Posterior vena cava (tissue), 2 donors: ENCODE results near the gene GATA5. TPM values are rescaled to one million over a fixed set of nuclear protein-coding genes. Genes with fewer than 3 reads are reported as not detected.

Source experiments
- DNase-seq: peaks from one replicate; pipeline ENCODE4 v3.0.0-alpha.2; 2020; ENCODE audit warnings: low spot score
- intact Hi-C, 2 donors: fragments of 100-400 bp; cut with DNase I; formaldehyde crosslinking; loops; one replicate each; pipeline versions ENCODE4 v1.14.1 to v1.14.2; 2022 to 2023
- total RNA-seq, 2 donors: library from RNA; stranded (reverse); fragmentation: NEBNext Ultra II Directional; extraction: Animal tissue kit (Norgen Biotek cat#: 25700); gene quantifications; one replicate each; pipeline ENCODE4 v1.2.1, GENCODE V29; 2021
- donor health status: DM: yes; HTN: yes; CAD: no.
- donor health status: DM: yes; HTN: yes; CAD: no.

Gene GATA5
- total RNA-seq, 2 donors from 2014 or later = 3.8 to 6.8 TPM

DNA sequence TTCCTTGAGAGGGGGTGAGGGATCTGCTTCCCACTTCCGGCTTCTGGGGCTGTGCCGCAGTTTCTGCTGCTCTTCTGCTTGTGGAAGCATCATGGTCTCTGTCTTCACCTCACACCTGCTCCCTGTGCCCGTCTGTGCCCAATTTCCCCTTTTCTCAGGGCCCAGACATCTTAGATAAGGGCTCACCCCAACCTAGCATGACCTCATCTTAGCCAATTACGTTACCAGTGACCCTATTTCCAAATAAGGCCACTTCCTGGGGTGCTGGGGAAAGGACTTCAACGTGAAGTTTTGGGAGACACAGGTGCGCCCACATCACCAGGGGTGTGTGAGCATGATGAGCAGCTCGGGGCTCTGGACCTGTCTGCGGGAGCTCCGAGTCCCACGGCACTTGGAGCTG, 27.8 kb downstream of the GATA5 start:
- DNase-seq = no peak
- intact Hi-C loops = no loop called here

DNA sequence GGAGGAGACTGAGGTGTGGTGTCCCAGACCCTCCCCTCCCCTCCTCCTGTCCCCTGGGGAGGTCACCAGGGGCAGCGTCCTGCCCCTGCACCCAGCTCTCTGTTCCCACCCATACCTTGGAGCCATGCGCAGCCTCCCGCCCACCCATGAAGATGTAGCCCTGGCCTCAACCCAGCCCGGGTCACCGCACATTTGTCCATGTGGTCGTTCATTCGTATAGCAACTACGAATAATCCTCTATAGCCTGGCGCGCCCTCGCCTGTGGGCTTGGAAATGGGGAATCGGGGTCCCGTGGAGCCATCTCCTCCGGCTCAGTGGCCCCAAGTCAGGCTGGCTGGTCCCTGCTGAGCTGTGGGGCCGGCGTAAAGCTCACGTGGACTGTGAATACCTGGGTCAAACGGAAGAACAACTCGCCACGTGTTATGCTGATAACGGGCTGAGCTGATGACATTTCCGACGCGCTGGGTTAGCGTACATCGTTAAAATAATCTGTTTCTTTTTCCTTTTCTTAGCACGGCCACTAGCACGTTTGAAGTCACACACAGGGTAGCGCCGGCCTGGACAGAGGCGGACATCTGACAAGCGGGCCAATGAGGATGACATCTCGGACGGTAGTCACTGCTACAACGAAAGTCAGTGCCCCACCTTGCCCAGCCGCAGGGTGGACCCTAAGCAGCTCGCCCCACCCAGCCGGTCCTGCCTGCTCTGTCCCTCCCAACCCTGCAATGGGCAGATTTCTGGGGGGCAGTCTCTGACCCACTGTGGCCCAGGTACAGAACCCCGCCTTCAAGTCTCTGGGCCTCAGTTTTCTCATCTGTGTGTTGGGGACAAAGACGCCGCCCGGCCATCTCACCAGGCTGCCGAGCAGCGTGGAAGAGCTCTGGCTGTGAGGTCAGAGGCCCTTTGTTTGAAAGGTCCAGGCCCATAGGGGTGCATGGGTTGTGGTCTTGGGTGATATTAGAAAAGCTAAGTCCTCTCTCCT, 28.6 kb downstream of the GATA5 start:
- intact Hi-C loops = no loop called here
- no peak for DNase-seq

DNA sequence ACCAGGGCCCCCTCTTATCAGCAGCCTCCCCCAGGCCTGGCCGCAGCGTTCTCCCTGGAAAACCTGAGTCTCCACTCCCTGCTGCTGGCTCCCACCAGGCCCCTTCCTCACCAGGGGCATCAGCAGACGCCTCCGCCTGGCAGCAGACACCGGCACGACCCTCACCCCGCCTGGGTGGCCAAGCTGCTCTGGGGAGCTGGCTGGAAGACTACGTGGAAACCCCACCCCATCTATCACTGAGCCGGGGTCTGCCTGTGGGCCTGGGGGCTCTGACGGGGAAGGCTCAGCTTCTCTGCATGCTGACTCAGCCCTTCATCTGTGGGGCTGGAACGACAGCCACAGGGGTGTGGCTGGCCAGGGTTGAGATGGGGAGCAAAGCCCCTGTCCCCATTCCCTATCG, 29.3 kb downstream of the GATA5 start:
- intact Hi-C loops = no loop called here
- no peak for DNase-seq

DNA sequence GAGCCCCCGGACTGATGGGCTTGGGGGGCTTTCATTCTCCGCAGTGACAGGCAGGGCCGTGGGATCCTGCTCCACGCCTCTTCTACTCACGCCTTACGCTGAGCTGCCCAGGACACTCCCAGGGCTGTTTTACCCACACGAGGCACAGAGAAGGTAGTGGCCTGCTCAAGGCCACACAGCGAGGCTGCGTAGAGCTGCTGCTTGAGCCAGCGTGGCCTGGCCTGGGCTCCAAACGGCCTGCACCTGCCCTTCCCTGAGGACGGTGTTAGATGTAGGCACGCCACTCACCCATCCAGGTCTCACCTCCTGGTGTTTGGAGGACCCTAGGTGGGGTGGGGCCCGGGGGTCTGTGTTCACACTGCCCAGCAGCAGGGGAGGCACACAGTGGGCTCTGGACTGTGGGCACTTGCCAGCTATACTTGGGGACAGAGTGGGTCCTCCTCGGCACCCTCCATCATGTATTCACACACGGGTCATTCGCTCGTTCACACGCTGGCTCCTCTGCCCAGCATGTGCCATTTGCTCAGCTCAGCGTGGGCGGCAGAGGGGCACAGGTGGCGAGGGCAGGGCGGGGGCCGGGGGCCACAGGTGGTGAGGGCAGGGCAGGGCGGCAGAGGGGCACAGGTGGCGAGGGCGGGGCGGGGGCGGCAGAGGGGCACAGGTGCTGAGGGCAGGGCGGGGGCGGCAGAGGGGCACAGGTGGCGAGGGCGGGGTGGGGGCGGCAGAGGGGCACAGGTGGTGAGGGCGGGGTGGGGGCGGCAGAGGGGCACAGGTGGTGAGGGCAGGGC, 30.0 kb downstream of the GATA5 start:
- intact Hi-C loops = no loop called here
- no peak for DNase-seq

DNA sequence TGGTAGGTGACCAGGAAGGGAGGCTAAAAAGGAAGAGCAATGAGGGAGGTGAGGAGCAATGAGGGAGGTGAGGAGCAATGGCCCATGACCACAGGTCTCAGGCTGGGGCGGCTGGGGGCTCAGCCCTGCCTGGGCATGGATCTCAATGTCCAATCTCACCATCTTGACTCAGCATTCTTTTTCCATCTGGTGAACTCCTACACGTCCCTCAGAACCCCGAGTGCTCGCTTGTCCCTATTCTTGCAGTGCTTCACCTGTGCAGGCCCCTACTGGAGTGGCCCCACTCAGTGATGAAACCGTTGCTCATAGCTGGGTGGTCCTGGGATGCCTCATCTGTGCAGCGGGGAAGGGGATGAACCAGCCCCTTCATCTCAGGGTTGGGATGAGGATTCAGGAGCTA, 31.5 kb downstream of the GATA5 start:
- intact Hi-C loops = no loop called here
- DNase-seq = no peak

DNA sequence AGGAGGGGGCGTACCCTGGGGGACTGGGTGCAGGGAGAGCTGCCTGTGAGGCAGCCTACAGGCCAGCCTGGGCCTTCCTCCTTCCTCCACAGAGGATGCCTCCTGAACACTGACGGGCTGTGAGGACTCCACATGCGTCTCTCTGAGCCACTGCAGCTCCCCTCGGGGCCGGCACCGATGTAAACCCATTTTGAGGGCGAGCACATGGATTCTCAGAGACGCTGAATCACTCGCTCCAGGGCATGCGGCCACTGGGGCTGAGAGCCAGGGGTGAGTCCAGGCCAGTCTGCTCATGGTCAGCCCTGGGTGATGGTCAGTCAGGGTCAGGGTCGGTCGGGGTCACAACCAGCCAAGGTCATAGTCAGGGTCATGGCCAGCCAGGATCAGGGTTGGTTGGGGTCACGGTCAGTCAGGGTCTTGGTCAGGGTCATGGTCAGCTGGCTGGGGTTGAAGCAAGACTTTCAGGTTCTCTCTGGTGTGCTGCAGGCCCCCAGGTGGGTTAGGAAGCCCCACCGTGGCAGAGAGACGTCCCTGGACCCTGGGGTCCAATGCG, 33.7 kb downstream of the GATA5 start:
- intact Hi-C loops = no loop called here
- DNase-seq = no peak

DNA sequence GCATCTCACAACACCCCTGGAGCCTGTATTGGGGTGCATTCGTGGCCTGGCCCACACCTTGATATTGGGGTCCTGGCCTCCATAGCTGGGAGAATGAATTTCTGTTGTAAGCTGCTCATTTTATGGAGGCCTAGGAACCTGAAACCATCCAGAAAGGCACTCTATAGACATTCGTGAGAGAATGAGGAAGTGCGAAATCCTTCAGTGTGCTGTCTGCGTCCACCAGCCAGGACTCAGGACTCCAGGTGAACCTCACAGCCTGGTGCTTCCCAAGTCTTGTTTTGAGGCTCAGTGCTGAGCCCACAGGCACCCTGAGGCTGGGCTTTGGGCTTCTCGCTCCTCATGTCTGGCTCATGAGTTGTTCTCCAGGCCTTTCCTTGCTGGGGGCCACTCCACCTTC, 36.6 kb downstream of the GATA5 start:
- DNase-seq = no peak
- intact Hi-C loops = no loop called here

DNA sequence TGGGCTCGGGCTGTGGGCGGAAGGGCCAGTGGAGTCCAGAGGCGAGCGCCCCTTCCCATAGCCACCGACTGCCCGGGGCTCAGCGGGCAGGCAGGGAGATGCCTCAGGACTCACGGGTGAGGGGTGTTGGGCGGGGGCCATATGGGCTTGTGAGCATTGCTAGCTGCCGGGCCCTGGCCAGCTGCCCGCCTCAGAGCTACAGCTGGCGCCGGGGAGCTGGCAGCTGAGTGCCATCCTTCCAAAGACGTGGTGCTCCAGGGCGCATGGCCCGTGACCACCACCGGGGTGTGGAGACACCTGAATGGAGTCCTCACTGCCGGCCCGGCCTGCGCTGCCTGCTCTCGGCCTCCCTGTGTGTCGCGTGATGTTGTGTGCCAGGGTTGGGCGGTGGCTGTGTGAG, 37.9 kb downstream of the GATA5 start:
- no peak for DNase-seq
- intact Hi-C loops = no loop called here

DNA sequence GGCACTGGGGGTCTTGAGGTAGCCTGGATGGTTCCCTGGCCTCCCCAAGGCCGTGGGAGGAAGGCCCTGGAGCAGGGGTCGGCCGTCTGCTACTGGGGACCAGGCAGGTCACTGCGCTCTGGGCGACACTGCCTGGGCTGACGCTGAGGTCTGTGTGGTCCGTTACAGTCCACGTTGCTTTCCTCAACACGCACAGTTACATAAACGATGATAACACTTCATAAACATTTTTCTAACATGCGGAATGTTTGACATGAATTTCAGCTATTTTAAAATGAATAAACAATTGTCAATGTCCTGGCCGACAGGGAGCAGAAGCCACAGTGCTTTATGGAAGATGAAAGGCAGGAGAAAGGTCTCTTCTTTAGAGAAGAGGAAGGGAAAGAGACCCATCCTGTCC, 38.3 kb downstream of the GATA5 start:
- no peak for DNase-seq
- intact Hi-C loops = no loop called here

DNA sequence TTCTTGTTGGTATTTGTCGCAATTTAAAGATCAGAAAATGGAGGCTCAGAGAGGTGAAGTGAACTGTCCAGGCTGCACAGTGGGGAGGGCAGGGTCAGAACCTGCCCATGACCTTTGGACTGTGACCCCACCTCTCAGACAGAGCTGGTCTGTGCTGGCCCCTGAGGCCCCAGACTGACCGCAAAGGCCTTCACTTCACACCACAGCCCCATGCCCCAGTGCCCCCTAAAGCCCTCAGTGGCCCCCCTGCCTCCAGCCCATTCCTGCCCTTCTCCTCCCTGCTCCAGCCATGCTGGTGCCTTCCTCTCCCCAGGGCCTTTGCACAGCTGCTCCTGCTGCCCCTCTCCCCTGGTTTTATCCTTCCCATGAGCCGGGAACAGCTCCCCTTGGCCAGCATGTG, 39.1 kb downstream of the GATA5 start:
- DNase-seq = no peak
- intact Hi-C loops = no loop called here

DNA sequence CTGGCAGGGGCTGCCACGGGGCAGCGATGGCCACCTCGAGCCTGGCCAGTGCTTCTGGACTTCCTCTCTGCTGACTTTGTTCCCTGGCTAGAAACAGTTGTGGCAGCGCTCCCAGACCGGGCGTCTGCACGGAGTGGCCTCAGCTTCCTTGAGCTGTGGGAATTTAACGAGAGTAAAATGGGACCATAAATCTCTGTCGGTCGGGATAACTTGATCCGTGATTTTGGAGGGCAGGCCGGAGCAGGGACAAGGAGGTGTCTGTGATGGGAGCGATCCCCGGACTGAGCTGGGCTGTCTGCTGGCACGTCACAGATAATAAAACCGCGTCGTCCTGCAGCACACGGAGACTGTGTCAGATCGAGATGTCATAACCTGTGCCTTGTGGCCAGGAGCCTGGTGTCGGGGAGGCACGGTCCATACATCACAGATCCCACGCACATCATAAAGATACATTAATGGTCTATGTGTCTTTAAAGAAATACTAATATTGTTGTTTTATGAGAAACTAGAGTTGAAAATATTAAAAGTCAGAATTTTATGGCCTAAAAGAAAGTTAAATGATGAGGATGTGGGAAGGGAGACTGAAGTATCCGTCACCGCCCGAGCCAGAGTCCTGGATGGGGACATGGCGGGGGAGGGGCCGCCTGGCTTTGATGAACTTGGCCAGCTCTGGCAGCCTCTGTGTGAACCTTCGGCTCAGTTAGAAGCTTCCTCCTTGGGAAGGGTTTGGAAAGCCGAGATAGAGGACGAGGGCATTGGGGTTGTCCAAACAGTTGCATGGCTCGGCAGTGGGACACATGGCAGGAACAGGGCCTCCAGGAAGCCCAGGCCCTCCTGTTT, 41.9 kb downstream of the GATA5 start:
- intact Hi-C loops = no loop called here
- no peak for DNase-seq

DNA sequence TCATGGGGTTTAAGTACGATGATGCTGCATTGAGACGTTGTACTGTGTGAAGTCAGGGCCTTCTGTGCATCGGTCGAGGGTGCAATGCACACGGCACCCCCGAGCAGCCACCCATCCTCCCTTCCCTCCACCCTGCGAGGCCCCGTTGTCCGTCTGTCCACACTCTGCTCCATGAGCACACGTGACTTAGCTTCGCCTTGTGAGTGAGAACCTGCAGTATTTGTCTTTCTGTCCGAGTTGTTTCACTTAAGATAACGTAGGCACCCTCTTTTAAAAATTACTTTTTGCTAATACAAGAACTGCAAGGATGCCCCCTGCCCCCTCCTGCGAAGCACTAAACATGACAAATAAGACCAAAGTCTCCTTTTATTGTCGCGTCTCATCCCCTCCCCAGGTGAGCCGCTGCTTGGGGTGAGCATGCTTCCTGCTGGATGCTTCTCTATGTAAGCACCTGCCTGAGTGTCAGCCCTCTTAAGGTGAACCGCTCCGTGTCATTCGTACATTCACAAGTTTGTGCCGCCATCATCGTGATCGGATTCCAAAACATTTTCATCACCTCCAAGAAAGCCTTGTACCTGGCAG, 44.8 kb downstream of the GATA5 start:
- intact Hi-C loops = no loop called here
- DNase-seq = no peak

DNA sequence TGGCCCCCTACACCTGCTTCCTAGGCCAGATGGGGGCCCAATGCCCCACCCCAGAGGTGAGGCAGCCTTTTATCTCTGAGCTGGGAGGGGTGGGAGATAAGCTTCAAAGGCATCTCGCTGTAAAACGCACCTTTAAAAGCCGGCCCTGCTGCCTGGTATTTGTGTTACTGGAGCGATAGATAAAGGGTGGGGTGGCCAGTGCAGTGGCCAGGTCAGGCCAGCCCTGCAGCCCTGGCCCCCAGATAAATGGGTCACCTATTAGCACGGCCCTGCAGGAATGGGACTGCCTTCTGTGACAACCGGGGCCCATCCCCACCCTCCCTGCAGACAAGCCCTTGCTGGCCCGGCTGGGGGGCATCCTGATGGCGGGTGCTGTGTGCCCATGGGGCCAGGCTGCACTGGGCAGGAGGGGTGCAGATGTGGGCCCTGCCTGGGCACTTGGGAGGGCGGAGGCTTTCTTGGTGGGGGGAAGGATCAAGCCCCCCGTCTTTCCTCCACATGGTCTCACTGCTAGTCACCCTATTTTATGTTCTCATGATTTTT, 45.4 kb downstream of the GATA5 start:
- DNase-seq = no peak
- intact Hi-C loops = no loop called here

DNA sequence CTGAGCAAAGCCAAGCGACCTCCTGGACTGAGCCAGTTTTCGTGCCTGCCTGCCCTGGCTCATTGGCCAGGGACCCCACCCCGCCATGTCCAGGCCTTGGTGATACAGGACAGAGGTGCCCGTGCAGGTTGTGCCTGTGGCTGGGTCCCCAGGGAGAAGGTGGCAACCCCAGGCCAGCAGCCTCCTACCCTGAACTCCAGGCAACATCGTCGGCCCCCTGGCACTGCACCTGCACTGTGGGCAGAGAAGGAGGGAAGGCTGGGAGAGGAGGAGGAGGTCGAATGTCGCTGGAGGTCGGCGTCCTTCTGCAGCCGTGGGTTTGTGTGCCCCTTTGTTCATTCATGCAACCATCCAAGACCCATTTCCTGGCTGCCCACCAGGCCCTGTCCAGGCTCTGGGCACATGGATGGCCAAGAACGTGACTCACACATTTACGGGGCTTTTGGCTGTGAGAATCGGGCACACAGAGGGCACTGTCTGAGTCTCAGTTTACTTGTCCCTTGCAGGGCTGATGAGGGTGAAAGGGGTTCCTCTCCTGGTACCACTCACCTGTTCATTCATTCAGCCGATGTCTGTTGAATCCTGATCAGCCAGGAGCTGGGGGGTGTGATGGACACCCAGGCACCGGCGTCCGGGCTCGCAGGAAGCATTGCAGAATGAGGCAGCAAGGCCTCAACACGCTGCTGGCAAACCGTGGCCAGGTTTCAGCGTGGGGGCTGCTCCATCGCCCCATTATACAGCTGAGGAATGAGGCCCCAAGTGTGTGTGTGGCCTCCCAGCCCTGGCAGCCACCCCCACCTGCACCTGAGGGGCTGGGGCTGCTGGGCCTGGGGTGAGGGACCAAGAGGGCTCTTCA, 46.1 kb downstream of the GATA5 start:
- intact Hi-C loops = no loop called here
- no peak for DNase-seq

DNA sequence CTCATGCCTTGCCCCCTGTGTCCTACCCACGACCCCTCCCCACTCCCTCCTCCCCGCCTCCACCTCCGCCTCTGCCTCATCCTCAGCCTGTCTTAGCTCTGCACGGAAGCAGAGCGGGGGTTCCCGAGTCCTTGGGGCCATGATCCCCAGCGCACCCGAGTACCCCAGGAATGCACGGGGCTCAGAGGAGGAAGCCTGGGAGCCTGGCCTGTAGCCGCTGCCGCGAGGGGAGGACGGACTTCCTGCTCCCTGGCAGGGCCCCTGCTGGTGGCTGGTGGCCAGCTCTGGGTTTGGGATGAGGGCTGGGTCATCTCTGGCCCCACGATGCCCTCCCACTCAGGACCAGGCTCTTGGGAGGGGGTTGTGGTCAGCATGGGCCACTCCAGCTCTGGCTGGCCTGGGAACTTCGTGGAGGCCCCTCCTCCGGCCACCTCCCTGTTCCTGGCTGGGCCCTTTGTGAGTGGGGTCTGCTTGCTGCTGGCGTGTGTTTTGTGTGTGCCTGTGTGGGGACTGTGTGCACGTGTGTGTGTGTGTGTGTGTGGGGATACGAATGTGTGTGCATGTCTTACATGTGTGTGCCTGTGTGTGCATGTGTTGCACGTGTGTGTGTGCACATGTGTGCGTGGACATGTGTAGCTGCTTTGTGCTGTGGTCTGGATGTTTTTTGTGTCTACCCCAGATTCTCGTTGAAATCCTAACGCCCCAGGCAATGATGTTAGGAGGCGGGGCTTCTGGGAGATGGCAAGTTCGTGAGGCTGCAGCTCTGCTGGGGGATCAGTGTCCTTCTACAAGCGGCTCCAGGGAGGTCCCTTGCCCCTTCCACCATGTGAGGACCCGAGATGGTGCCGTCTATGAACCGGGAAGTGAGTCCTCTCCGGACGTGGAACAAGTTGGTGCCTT, 47.1 kb downstream of the GATA5 start:
- DNase-seq = no peak
- intact Hi-C loops = no loop called here

DNA sequence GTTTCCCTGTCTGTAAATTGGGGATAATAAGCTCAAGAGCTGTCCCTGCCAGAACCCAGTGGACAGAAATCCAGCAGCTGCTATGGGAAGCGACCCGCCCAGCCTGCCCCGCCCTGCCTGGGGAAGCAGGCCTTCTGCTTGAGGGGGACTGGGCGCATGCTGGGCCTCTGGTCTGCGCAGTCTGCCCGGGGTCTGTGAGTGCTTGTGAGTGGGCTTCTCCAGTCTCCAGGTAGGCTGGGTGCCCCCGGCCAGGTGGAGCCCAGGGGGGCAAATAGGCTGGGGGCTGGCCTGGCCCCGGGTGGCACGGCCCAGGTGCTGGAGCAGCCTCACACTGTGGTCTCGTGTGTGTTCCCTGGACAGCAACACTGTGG, 47.8 kb downstream of the GATA5 start:
- intact Hi-C loops = no loop called here
- no peak for DNase-seq
